HL-60 (cell line): ENCODE measurements around the gene TP53I3.

Experiments
- CTCF ChIP-seq: IDR thresholded peaks from one replicate; pipeline ENCODE4 v1.5.1; 2011; ENCODE audit warnings: low read length, control low read depth, inconsistent platforms; ENCODE audit not compliant: insufficient read depth
- GABPA ChIP-seq: IDR thresholded peaks from 2 replicates; pipeline ENCODE4 v1.6.1; 2012; ENCODE audit warnings: low read depth
- POLR2AphosphoS5 ChIP-seq: IDR thresholded peaks from 2 replicates; pipeline ENCODE4 v1.6.1; 2012; ENCODE audit warnings: low read depth
- REST ChIP-seq: IDR thresholded peaks from 2 replicates; pipeline ENCODE4 v1.6.1; 2012; ENCODE audit warnings: low read depth; ENCODE audit not compliant: insufficient replicate concordance
- SPI1 ChIP-seq: IDR thresholded peaks from 2 replicates; pipeline ENCODE4 v1.6.1; 2012; ENCODE audit warnings: low read depth, mild to moderate bottlenecking, borderline replicate concordance

GRCh38 chr2:24072259-24072658 is 12.4 kb downstream of the TP53I3 start:
- TF ChIP-seq POLR2AphosphoS5 (no peak), CTCF (no peak), REST (no peak), GABPA (no peak), SPI1 (no peak)
